22Rv1 (cell line): Measurements from ENCODE around the gene LSM10.

Source experiments
- H3K27ac ChIP-seq: fragments of 450-650 bp; 2 replicates; pipeline ENCODE4 v1.5.1; 2017
- ZFX ChIP-seq: fragments of 450-650 bp; IDR thresholded peaks from 2 replicates; pipeline ENCODE4 v1.6.1; 2017; ENCODE audit warnings: antibody characterized with exemption, borderline replicate concordance
- TF ChIP-seq, protein P1 (sequence below): fragments of 450-650 bp; IDR thresholded peaks from 2 replicates; pipeline ENCODE4 v1.5.1; 2017; ENCODE audit warnings: mild to moderate bottlenecking

The LSM10 gene

DNA sequence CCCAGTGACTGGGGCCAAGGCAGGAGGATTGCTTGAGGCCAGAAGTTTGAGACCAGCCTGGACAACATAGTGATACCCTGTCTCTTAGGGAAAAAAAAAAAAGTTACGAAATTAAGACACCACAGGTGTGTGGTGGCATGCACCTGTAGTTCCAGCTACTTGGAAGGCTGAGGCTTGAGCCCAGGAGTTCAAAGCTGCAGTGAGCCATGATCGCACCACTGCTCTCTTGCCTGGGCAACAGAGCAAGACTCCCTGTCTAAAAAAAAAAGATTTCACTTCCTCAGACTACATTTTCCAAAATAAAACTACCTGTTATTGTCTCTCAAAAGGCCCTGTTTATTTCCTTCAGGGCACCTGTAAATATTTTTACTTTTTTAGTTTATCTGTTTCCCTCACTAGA is 7.3 kb downstream of the LSM10 start:
- H3K27ac ChIP-seq, result no peak overlapping the region
- TF ChIP-seq, protein P1, sequence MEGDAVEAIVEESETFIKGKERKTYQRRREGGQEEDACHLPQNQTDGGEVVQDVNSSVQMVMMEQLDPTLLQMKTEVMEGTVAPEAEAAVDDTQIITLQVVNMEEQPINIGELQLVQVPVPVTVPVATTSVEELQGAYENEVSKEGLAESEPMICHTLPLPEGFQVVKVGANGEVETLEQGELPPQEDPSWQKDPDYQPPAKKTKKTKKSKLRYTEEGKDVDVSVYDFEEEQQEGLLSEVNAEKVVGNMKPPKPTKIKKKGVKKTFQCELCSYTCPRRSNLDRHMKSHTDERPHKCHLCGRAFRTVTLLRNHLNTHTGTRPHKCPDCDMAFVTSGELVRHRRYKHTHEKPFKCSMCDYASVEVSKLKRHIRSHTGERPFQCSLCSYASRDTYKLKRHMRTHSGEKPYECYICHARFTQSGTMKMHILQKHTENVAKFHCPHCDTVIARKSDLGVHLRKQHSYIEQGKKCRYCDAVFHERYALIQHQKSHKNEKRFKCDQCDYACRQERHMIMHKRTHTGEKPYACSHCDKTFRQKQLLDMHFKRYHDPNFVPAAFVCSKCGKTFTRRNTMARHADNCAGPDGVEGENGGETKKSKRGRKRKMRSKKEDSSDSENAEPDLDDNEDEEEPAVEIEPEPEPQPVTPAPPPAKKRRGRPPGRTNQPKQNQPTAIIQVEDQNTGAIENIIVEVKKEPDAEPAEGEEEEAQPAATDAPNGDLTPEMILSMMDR, result no peak
- TF ChIP-seq ZFX, result no peak

DNA sequence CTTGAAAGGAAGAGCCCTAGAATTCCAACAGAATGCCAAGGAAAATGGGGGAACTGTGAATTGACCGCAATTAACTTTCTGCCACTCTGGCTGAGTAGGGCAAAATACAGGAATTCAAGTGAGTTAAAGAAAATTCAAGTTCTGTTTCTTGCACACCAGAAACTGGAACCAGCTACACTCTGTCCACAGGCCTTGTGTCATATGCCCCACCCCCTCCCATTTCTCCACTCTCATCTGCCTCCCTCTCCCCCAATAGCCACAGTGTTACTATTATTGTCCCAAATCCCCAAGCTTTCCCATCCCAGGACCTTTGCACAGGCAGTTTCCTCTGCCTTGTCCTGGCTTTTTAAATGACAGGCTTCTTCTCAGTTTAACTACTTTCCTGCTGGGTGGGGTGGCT is 7.7 kb downstream of the LSM10 start:
- no peak for TF ChIP-seq ZFX
- TF ChIP-seq, protein P1, result no peak
- H3K27ac ChIP-seq, result no peak overlapping the region

DNA sequence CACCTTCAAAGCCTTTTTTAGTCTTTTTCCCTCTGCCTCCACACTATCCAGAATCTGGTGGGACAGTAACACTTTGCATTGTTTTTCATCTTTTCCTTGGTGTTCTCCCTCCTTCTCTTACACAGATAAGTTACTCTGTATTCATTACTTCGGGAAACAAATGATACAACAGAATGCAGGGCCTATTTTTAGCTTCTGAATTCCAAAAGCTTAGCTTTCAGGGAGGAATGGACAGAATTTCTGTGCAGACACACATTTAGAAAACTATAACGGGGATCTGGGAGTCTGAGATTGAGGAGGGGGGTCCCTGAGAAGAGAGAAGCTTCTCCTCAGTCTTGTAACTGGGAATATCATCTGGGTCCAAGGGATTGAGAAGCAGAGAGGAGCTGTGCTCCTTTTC is 8.4 kb downstream of the LSM10 start:
- no peak for TF ChIP-seq ZFX
- TF ChIP-seq, protein P1, result no peak
- H3K27ac ChIP-seq, result no peak overlapping the region

DNA sequence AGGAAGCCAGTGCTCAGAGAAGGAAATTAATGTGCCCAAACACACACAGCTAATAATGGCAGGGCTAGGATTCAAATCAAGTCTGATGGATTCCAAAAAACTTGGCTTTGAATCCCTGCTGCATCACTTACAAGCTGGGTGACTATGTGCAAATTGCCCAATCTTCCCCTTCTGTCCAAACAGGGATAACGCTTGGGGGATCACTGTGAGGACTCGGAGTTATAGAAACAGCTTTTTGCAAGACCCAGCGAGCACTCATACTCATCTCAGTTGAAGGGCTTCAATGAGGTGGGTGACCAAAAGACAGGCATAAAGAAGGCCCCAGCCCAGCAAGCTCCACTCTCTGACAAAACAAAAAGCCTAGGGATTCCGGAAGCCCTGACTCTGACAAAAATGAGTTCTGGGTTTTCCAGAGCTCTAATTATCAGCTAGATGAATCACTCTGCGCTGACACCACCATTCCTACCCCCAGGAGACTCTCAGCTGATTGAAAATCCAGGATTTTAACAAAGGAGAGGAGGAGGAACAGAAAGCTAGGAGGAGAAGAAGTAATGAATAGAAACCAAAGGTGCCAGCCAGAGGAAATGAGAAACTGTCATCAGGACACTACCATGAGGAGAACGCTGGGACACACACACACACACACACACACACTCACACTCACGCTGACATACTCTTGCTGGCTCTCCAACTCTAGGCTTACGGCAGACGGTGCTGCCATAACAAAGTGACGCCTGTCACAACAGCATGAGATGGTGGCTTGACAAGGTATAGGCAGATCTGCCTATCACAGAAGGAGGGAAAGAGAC is 10.4 kb downstream of the LSM10 start:
- no peak for TF ChIP-seq ZFX
- H3K27ac ChIP-seq, result peak overlapping the region; percentile 93

DNA sequence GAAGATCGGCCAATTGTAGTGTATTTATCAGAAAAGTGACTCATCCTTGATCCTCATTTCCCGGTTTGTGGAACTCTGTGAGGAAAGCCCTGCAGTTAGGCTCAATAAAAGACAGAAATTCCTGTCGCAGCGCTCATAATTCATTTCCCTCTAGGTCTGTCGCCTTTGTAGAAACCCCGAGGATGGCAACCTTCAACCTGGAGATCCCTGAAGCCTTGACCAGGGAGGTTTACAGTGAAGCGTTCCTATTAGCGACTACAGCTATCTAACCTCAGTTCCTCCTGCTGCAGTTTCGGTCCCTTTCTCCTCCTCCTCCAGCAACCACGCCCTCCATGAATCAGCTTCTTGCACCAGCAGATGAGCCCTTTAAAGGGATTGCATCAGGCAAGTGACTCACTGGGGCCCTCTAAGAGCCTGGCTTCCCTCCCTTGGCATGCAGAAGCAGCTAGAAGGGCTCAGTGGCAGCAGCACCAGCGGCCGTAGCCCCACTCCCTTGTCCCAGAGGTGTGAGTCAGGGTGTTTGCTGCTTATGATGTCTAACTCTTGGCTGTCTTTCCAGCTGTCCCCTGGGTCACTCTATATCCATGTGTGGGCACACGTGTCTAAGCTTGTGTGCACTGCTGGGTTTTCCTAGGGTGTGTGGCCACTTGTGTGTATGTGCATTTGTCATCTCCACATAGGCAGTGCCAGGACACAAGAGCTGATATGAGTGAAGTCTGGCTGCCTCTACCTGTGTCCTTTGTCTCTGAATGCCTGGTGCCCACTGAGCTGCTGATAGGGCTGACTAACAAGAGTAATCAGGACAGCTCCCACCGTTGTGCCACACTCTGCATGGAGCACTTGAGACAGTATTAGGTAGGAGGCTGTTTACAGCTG is 11.2 kb downstream of the LSM10 start:
- TF ChIP-seq ZFX, result no peak
- TF ChIP-seq, protein P1, result 0 out of 2 replicates have a peak, but pooled peaks have one; percentile 11
- peak overlapping the region; percentile 93 for H3K27ac ChIP-seq

DNA sequence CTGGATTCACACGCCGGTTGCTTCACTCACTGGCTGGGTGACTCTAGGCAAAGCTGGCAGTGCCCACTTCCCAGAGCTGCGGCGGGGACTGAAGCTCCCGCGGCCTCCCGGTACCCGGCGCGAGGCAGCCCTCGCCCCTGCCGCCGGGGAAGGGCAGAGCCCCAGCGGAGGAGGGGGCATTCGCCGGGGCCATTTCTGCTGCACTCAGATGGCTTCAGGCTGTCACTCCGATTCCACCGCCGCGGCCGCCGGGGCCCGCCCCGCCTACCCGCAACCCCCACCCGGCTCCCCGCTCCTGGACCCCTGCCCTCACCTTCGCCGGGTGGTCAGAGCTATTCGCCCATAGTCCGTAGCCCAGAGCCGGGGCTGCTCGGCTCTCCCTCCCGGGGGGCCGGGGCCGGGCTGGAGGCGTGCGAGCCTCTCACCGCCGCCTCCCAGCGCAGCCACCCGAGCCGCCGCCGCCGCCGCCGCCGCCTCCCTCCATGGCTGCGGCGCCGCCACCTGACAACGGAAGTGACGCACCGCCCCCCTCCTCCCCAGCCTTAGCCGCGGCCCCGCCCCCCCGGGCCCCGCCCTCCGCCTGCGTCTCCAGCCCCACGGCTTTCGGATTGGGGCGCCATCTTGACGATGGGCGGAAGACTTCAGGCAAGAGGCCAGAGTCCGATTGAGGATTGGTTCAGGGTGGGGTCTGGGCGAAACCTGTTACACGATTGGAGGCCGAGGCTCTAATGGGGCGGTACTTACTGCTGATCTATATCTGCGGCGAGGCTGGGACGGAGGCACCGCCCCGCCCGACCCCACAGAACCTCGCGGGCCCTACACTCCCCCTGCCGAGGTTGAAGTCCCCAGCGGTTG is 12.1 kb downstream of the LSM10 start, which contains the start of gene STK40:
Gene STK40 (minus strand): TSS at position 515 of the 855 bp plus-strand sequence. CDS start 24,592 bp downstream, outside the sequence.
- H3K27ac ChIP-seq, result peak within 1 kb of the TSS; percentile 93

DNA sequence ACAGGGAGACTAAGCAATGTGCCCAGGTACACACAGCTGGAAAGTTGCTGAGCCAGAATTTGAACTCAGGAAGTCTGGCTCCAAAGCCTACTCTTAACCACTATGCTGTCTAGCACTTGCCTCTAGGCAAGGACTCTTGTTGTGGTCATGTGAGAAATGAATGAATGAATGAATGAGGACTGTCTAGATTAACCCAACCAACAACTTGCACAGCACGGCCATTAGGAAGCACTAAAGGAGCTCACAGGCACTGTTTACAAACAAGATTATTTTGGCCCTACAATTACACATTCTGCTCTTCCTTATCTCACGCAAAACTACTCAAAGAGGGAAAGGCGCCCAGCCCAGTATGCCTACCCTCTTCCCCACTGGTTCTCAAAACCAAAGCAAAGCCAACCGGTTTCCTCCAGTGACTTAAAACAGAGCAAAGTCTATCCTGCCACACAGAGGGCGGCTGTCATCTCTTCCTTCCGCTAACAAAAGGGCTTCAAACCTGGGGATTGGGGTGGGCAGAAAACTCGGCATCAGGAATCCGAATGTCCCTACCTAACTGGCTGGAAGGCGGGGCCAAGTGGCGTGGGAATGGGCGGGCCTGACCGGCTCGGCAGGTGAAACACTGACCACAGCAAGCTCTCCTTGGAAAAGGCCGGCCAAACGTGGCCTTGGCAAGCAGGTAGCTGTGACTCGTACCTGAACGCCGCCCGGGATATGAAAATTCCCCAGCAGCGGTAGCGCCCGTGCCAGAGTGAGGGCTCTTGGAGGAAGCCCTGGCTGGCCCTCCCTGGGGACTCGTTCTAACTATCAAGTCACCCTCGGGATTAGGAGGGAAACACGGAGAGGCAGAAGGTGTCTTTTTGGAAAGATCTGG is 12.9 kb downstream of the LSM10 start:
- peak overlapping the region; percentile 93 for H3K27ac ChIP-seq
- TF ChIP-seq, protein P1, result no peak
- TF ChIP-seq ZFX, result no peak

More for the DNA sequence above, 12.1 kb downstream of the LSM10 start, which contains the start of gene STK40:
- no peak for TF ChIP-seq ZFX
